Activated CD8-positive, alpha-beta memory T cell treated with anti-CD3 and anti-CD28 coated beads, Interleukin-2, amount 50 U/mL, for 24 hours (primary cell): Measurements from ENCODE around the gene KIAA2012.

Experiments
- DNase-seq: peaks from one replicate; pipeline ENCODE4 v3.0.0-alpha.2; 2020; ENCODE audit errors: extremely low read depth

KIAA2012 gene

DNA sequence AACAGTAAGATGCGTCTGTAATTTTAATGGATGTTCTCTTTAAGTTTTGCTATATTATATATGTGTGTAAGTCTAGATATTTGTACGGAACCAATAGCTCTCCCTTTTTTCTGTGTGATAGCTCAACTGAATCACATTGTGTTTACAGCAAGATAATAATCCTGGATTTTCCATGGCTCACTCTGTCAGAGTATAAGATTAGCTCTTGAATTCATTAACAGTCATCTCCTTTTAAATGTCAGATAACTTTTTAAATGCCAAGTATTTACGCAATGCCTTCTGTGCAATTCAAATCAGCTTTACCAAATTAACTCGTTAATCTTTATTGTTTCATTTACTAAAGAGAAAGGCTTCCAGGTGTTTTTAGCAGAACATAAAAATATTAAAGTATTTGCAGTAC, 76.9 kb downstream of the KIAA2012 start:
- DNase-seq: no peak

DNA sequence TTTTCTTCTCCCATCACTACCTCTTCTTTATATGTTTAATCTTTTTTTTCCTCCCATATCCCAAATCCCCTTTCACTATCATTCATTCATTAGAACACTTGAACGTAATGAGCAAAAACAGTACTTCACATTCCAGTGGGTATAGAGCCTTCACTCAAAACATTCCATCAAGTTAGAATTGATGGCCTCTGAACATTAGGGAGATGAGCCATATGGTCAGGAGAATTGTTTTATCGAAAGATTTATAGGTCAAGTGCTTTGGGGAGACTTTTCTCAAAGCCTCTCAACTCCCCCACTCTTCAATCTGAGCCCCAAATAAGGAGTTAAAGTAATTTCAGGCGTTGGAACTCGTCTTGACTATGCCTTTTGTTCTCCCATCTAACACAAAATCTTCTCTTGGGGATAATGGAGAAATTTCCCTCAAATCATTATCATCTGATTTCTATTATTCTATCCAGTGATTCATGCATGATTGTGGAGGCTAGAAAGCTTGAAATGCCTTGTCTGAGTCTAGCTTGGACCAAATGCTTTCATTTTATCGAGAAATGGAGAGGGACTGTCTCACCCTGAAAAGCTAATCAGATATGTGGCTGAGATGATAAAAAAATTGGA, 79.2 kb downstream of the KIAA2012 start:
- DNase-seq: no peak

DNA sequence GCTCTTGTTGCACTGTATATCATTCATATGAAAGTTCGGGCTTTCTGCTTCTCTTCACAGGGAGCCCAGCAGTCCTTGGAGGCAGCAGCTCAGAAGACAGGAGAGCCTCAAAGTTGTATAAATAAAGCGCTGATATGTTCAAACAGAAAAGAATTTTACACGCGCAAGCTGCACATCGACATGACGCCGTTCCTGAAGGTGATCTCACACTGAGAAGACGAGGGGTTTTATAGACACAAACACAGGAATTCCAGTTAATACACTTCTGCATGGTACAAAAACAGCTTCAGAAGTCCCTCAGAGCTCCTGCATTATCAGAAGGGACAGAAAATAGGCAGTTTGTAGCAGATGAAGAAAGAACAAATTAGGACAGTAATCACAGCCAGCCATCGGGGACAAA, 81.6 kb downstream of the KIAA2012 start:
- DNase-seq: no peak

DNA sequence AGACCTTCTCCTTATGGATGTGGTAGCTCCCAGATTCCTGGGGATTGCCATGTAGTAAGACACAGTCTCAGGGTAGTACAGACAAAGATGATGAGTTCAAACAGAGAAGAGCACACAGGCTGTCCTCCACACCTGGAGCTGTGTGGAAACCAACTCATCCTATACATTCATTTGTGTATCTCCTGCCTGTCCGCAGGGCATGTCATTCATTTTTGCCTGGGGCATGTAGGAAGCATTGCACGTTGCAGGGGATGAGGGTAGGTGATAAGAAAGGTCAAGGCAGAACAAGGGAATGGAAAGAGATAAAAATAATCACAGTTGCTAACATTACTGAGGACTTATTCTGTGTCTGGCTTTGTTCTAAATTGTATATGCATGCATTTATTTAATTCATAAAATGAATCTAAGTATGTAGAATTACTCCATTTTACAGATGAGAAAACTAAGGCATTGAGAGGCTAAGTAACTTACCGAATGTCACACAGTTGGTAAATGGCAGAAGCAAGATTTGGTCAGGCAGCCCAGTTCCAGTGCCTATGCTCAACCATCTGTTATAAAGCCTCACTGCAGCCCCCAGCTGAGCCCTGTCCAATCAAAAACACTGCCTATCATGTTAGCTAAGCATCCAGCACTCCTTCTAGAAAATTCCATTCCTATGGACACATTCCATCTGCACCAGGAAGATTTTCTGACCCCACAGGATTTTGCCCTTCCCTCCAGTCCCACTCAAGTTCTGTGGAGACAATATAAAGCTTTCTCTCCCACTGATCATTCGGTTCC, 84.3 kb downstream of the KIAA2012 start:
- no peak for DNase-seq

DNA sequence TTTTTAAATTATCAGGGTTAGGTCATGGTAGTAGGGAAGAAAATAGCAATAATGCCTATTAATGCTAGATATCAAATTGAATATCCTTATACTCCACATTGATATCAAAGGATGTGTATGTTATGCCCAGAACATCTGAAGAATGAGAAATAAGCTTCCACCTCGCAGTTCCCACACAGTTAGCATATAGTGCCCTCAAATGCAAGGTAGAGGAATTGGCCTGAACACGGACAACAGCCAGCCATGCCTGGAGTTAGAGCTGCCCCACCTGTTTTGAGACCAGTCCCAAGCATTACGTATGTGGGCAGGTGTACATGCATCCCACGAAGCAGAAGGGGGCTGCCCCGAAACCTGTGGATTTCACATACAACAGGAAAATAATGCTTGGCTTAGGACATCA, 85.7 kb downstream of the KIAA2012 start:
- DNase-seq: no peak

DNA sequence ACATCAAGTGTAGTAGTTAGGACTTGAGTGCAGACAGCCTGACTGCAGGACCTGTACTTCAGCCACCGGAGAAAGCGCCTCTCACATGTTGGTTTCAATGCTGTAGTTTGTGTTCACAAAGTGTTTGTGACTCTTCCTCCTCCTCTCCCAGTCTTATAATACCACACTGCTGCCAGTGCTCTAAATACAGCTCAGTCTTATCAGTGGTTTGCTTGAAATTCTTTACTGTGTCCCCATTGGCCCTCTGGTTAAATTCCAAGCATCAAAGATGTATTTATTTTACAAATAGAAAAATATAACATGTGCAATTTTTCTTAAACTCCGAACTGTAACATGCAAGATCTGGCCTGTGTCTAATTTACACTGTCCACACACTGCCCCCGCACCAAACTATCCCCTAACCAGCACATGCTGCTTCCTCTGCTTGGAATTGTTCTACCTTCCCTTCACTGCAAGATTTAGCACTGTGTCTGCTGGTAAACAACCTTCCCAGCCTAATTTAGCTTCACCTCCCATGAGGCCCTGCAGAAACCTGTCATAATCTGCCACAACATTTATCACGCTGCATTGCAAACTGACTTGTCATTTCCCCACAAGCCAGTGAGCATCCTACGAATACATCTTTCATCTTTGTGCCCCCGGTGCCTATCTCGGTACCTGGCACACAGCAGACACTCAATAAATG, 88.2 kb downstream of the KIAA2012 start:
- no peak for DNase-seq

DNA sequence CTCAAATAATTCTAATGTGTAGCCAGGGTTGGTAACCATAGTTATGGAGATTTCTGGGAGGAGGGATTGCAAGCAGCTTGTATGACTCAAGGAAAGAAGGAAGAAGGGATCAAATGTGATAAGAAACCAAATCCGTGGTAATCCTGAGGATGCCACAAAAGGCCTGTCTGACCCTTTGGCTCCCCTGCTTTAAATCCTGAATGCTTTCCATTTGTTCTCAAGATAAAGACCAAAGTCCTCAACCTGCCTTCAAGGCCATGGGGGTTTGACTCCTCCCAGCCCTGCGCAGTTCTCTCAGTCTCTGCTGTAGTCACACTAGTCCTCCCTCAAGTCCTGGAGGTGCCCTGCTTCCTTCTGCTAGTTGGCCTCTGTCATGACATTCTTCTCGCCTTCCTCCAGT, 91.4 kb downstream of the KIAA2012 start:
- DNase-seq: no peak

DNA sequence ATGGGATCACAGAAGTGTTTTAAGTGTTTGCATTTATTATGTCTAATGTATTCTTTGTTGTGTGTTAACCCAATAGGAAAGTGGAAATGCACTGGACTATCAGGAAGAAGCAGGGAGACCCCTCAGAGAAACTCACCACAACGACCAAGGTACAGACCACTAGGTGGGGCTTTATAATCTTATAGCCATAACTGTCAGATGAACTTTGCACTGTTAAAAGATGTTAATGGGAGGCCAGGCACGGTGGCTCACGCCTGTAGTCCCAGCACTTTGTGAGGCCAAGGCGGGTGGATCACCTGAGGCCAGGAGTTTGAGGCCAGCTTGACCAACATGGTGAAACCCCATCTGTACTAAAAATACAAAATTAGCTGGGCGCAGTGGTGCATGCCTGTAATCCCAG, 92.2 kb downstream of the KIAA2012 start:
- DNase-seq: no peak

DNA sequence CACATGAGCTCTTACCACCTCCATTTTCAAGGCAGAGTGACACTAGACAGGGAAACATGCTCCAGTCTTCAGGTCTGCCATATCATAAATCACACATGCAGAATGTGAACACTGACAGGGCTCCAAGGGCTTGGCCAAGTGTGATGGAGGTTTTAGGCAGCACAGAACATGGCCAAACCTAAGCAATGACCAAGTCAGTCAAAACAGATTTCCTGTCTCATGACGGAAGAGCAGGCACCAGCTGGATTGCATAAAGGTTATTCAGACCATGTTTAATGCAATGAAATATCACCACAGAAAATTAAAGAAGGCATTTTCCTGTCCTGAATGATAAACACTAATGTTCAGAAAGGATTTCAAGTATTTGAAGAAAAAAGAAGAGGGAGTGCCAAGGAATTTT, 92.9 kb downstream of the KIAA2012 start:
- DNase-seq: no peak

DNA sequence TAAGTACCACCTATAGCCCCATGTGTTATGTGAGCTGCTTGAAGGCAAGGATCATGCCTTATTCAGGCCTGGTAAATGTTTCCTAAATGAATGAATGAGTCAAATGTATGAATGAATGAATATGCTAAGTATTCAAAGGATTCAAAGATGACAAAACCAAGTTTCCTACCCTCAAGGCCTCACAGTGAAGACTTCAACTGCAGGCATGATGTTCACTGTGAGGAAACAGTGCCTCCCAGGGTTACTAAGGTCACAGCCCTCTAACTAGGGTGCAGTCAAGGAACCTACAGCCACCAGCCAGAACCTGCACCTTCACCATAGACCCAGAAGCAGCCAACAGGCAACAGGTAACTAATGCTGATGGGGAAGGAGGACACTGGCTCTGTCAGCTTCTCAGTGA, 96.1 kb downstream of the KIAA2012 start:
- no peak for DNase-seq

DNA sequence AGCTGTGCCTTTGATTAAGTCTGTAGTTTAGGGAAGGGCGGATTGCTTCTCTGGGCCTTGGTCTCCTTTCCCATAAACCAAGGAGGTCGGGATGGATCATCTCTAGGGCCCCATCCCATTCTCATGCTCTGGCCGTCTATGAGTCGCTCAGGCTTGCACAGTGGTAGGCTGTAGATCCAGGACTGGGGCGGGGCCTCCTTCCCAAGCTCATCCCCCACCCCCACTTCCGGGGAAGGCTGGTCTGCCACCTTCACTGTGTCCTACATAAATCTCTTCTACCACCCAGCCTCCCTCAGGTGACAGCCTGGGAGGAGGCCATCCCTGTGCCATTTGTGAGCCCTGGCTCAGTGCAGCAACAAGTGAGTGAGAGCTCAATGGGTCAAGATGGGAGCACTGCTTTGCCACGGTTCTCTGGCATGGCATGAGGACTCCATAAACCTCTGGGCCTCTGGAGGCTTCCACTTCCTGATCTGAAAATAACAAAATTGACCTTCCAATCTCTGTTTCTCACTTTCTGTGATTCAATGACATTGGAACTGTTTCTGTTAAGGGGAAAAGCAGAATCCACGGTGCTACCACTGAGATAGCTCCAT, 96.9 kb downstream of the KIAA2012 start:
- no peak for DNase-seq

DNA sequence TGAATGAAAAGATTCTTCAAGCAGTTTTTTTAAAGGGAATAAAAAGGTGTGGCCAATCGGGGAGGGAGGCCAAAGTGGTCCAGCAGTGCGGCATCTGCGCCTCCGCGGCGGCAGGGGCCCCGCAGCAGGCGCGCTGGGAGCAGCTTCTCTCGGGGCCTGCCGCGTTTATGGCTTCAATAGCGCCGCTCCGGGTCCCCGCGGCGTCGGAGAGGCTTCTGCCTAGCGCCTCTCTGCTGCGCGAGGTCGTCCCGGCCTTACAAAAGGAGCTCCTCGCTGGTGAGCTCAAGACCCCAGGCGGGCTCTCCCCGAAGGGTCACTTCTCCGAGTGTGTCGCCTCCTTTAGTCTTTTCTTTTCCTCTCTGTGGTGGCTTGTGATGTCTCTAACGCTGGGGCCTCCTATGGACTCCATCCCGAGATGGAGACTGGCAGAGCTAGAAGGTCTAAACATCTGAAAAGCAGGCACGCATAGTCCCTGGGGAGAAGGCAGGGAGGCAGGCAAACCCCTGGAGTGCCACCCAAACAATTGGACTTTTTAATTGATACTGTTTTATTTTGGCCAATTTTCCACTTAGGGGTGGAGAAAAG, 98.3 kb downstream of the KIAA2012 start:
- no peak for DNase-seq

DNA sequence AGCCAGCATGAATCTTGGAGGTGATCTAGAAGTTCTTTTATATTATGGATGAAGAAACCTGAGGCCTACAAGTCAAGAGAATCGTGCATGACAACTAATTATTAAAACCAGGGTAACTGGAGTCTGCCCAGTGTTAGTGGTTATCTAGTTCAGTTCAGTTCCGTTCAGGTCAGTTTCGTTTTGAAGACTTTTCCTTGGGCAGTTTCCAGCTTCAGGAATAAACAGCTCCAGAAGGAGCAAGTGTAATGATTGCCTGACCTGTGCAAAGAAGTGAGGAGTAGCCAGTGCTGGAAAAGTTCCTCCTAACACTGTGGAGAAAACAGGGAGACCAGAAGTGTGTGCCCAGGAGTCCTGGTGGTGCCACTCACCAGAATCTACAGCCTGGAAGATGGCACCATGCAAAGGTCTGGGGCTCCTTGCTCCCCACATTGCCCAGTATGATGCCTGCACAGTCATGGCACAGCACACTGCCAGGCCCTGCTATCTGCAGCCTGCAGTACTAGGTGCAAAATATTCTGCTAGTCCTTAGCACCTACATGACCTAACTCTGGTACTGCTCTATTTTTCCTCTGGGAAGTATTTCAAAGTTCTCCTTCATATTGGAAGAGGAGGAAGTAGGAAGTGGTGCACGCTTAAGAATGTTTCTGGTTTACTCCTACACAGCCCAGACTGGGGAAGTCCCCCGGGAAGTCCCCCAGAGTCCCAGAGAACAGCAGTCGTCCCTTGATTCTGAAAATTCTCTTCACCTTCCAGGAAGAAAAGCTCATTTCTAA, 99.6 kb downstream of the KIAA2012 start:
- DNase-seq: no peak

DNA sequence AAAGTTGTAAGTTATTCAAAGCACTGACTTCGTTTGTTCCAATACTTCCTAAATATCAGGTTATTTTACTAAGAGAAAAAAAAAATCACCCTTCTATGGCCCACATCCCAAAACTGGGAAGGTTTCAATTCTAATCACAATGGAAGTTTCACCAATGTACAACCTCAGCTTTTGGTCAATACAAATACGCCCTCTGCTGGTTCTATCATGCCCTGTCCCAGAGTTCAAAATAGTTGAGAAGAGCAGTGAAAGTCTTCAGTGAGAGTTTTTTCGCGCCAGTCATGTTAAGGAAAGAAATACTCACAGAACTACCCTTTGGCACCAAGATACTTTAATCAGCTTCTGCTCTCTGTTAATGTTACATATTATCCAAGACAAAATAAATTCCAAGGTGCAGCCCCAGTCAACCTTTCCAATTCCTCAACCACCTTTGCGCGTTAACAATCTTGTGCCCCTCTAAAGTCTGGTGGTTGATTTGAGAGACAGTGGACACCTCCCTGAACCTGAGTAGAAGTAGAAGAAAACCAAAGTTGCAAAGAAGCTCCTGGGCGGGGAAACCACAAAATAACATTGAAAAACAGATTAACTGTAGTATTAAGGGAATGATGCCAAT, 105.4 kb downstream of the KIAA2012 start:
- DNase-seq: no peak

DNA sequence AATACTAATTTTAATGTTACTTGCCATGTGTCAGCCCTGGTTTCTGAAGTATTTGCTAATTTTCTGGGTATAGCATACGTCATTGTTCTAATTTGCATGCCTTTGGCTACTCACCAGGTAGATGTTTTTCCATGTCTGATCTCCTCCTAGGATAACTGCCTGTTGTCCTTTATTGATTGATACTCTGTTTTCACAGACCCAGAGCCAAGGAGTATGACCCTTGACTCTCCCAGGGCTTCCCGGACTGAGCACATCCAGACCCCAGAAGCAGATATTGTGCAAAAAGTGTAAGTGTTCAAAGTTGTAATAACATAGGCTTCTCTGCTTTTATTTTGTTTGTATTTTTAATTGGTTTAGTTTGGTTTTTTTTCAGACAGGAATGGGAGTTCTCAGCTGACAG, 111.5 kb downstream of the KIAA2012 start:
- no peak for DNase-seq

DNA sequence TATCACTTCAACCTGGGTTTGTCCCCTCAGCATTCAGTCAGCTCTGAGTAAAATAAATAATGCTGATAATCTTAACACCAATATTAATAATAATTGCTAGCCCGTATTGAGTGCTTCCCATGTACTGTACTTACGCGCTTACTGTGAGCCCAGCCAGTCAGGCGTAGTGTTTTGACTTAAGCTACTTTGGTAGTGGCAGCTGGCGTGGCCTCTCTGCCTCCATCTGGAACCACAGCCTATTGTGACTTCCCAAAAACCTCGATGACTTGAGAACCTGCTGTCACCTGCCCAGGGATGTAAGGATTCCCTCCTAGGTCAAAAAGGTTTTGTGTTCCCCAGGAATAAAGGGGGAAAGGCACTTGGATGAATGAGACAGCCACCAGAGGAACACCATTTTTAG, 112.1 kb downstream of the KIAA2012 start:
- DNase-seq: no peak

DNA sequence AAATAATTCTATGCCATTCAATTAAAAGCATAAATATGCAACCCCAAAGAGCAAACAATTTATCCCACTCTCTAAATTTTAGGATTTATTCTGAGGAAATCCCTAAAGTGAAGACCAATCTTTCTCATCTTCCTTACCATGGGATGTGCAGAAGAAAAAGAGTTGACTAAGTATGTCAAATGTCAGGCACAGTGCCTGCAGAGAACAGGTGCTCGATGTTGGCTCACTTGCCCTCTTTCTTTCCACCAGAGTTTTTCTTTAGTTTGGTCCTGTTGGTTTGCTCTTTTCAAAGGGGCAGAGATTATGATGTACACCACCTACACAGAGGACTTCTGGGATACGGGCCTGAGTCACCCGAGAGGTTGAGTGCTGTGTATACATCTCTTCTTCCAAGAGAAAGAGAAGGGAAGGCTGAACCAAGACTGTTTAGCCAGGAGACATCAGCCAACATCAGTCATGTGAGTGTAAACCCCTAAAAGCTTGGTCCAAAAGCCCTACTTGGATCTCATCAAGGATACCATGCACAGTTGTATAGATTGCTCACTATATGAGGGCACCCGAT, 113.7 kb downstream of the KIAA2012 start:
- no peak for DNase-seq

DNA sequence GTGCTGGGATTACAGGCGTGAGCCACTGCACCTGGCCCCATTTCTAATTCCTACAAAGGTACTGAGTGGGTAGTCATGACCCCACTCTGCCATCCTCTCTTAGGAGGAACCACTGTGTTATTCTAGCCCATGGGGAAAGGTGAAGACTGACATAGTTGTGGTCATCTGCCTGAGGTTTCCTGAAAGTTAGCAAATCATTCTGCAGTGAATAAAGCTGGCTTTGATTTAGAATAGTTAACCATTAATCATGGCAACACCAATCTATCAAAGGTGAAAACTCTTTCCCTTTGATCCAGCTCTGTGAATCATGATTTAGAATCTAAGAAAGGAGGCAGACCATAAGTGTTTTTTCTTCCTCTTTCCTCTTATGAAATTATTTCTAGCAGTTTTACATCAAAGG, 114.5 kb downstream of the KIAA2012 start:
- DNase-seq: no peak

DNA sequence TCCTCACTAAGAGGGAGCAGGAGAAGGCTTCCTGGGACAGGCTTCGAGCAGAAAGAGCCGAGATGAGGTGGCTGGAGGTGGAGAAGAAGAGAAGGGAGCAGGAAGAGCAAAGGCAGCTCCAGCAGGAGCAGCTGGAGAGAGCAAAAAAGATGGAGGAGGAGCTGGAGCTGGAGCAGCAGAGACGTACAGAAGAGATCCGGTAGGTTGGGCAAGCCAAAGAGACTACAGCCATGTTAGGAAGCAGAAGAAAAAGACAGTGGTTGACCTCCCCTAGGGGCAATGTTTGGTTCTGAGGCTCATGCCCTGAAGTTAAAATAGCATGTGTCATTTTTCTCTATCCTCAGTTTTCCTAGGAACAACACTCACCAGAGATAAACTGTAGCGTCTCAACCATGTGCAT, 120.2 kb downstream of the KIAA2012 start:
- DNase-seq: no peak

DNA sequence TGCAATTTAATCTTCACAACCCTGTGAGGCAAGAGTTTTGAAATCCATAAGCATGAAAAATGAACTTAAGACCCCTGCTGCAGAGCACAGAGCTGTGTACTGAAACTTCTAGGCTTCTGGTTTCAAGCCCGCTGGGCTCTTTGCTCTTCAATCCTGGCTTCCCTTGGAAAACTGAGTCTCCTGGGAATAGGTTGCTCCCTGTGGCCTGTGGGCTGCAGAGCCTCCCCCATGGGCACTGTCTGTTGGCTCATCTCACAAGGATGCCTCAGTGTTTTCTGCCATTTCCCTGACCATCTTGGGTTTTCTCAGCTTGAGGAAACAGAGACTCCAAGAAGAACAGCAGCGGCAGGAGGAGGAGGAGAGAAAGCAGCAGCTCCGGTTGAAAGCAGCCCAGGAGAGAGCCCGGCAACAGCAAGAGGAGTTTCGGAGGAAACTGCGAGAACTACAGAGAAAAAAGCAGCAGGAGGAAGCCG, 120.9 kb downstream of the KIAA2012 start:
- DNase-seq: no peak

DNA sequence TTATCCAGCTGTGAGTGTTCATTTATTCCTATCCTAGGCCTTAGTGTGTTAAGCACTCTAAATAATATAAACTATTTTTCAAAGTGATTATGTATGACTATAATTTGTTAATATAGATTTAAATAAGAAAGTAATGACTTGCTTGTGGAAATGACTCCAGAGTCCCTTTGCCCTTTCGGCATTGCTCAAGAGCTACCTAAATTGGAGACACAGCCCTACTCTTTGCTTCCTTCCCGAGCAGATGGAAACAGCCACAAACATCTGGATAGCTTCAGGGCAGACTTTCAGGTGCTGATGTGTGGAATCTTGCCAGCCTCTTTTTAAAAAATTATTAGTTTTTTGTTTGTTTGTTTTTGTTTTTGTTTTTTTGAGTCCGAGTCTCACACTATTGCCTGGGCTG, 121.4 kb downstream of the KIAA2012 start:
- DNase-seq: no peak
